NCI-H460 (cell line): ENCODE measurements around the gene NELL1. TPM values are rescaled to one million over a fixed set of nuclear protein-coding genes. Genes with fewer than 3 reads are reported as not detected.

Source experiments
- DNase-seq: peaks from one replicate; pipeline ENCODE4 v3.0.0-alpha.2; 2016; ENCODE audit warnings: low read depth; ENCODE audit errors: extremely low read depth
- small RNA-seq, 2 experiments: library from RNA; depleted of rRNA; stranded (forward); fragments of <200 nt; gene quantifications; one replicate each; pipeline ENCODE3, GENCODE V24; 2014
- total RNA-seq: library from RNA; depleted of rRNA; stranded (reverse); fragments of >200 nt; shearing (Covaris generic); gene quantifications from 2 replicates; pipeline ENCODE4 v1.2.3, GENCODE V29; 2014; rRNA removed

Gene NELL1
- total RNA-seq, 1 experiment from 2014 or later: not detected

- no peak for DNase-seq
Measured at GRCh38 chr11:21603886-21604285, 934.5 kb downstream of the NELL1 start.

GRCh38 chr11:21604564-21604963 lies 935.2 kb downstream of the NELL1 start:
- DNase-seq: no peak

GRCh38 chr11:21612326-21612725 lies 942.9 kb downstream of the NELL1 start:
- DNase-seq: no peak

- no peak for DNase-seq
Measured at GRCh38 chr11:21614961-21615360, 945.6 kb downstream of the NELL1 start.

GRCh38 chr11:21615955-21616371 lies 946.6 kb downstream of the NELL1 start:
- no peak for DNase-seq

GRCh38 chr11:21622566-21622965 lies 953.2 kb downstream of the NELL1 start:
- DNase-seq: no peak

- no peak for DNase-seq
Measured at GRCh38 chr11:21622995-21623394, 953.6 kb downstream of the NELL1 start.

Small RNAs within 50 kb of the gene (small RNA-seq; reads per million reads assigned to genes)
- gene RNA5SP336 (2.2 to 22.0 reads per million in 2 experiments), gene RNA5SP337 (0 to 0.06 reads per million in 2 experiments)

Other genes with a start within 250 kb of the NELL1 start
- gene SLC6A5, start 70.0 kb upstream of the NELL1 start, total RNA-seq: not detected in 2 replicates